GM20000 (cell line): ENCODE results near the gene ZNF384.
"Not testable (repeated sequence)": the region's sequence is repeated elsewhere in the genome, so short reads cannot be mapped to it uniquely, and the experiment has no call there.

Source experiments
- DNase-seq: peaks from one replicate; pipeline ENCODE4 v3.0.0; 2012; ENCODE audit warnings: low spot score
- TF ChIP-seq, protein P1 (sequence below): IDR thresholded peaks from 2 replicates; pipeline ENCODE4 v1.5.1; 2012; ENCODE audit warnings: mild to moderate bottlenecking, control low read depth; ENCODE audit errors: extremely low read depth, missing control alignments

The ZNF384 gene

DNA sequence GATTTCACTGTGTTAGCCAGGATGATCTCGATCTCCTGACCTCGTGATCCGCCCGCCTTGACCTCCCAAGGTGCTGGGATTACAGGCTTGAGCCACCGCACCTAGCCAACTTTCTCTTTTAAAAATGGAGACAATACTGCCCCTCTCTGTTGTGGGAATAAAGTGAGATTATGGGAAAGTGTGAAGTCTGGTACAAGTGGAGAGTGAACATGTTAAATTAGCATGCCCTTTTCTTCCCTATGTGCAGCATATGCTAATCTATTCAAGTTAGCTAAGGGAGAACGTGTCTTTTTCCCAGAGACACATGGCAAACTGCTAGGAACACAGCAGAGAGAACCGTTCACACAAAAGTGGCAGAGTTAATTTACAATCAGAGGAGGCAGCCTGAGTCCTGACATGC is 36.2 kb upstream of the ZNF384 start:
- no peak for DNase-seq
- TF ChIP-seq, protein P1, sequence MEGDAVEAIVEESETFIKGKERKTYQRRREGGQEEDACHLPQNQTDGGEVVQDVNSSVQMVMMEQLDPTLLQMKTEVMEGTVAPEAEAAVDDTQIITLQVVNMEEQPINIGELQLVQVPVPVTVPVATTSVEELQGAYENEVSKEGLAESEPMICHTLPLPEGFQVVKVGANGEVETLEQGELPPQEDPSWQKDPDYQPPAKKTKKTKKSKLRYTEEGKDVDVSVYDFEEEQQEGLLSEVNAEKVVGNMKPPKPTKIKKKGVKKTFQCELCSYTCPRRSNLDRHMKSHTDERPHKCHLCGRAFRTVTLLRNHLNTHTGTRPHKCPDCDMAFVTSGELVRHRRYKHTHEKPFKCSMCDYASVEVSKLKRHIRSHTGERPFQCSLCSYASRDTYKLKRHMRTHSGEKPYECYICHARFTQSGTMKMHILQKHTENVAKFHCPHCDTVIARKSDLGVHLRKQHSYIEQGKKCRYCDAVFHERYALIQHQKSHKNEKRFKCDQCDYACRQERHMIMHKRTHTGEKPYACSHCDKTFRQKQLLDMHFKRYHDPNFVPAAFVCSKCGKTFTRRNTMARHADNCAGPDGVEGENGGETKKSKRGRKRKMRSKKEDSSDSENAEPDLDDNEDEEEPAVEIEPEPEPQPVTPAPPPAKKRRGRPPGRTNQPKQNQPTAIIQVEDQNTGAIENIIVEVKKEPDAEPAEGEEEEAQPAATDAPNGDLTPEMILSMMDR = no peak

DNA sequence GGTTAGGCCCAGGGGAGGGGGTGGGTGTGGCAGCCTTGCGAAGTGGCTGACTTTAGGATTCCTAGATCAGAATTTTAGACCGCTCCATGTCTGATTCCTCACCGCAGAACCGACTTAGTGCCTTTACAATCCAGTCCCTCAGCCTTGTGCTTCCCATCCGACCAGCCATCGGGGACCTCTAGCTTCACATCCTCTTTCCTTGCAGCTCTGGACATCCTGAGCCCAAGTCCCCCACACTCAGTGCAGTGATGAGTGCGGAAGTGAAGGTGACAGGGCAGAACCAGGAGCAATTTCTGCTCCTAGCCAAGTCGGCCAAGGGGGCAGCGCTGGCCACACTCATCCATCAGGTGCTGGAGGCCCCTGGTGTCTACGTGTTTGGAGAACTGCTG is 35.2 kb upstream of the ZNF384 start:
- TF ChIP-seq, protein P1 = no peak
- peak; percentile 55 for DNase-seq

DNA sequence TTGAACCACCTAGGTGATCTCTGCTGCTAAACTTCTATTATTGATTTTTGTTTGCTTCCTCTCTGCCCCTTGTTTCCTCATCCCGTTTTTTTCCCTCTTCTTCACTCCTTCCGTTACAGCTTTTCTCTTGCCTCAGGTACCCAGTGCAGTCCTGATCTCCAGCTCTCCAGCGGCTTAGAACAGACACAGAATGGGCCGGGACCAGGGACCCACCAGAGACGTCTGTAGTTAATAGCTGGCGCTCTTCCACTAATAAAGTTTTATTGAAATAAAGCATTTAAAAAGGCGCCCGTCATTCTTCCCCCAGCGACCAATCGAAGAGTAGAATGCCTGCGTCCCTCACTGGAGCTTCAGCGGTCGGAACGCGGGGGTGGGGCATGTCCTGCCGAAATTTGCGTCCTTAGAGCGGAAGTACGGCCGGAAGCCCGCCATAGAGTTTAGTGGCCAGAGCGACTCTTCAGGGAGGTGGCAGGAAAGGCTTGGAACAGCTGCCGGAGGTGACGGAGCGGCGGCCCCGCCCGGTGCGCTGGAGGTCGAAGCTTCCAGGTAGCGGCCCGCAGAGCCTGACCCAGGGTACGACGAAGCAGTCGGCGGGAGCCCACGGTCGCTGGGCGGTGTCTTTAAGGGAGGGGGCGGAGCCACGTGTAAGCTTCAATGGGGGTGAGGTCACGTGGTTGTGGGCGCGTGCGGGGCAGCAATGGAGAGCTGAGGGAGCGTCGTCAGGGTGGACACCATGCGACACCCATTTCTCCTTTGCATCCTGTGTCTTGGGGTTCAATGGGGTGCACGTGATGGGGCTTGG is 34.6 kb upstream of the ZNF384 start, which contains the start of gene COPS7A:
TSS of gene COPS7A (plus strand) at position 440 of the 802 bp plus-strand sequence. CDS start 611 bp downstream, outside the sequence.
- DNase-seq = peak; percentile 95
- TF ChIP-seq, protein P1 = no peak

DNA sequence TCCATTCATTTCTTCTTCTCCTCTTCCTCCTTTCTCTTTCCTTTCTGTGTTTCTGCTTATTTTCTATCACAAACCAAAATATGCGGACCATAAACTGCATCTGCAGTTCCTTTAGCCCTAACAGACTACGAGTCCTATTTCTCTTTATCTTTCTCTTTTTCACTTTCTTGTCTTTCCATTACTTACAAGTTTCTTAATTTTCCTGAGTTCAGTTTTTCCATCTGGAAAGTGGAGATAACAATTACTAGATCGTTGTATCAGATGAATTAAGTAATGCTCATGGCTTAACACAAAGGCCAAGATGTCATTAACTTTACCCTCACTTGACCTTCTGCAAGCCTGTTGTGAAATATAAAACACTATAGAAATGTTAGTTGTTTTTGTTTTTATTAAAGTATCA is 33.7 kb upstream of the ZNF384 start:
- DNase-seq = no peak
- TF ChIP-seq, protein P1 = no peak

DNA sequence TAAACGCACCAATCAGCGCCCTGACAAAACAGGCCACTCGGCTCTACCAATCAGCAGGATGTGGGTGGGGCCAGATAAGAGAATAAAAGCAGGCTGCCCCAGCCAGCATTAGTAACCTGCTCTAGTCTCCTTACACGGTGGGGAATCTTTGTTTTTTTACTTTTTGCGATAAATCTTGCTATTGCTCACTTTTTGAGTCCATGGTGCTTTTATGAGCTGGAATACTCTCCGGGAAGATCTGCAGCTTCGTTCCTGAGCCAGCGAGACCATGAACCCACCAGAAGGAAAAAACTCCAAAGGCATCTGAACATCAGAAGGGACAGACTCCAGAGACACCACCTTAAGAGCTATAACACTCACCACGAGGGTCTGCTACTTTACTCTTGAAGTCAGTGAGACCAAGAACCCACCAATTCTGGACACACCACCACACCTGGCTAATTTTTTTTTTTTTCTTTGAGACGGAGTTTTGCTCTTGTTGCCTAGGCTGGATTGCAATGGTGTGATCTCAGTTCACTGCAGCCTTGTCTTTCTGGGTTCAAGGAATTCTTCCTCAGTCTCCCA is 27.8 kb upstream of the ZNF384 start:
- TF ChIP-seq, protein P1 = no peak
- DNase-seq = no peak

DNA sequence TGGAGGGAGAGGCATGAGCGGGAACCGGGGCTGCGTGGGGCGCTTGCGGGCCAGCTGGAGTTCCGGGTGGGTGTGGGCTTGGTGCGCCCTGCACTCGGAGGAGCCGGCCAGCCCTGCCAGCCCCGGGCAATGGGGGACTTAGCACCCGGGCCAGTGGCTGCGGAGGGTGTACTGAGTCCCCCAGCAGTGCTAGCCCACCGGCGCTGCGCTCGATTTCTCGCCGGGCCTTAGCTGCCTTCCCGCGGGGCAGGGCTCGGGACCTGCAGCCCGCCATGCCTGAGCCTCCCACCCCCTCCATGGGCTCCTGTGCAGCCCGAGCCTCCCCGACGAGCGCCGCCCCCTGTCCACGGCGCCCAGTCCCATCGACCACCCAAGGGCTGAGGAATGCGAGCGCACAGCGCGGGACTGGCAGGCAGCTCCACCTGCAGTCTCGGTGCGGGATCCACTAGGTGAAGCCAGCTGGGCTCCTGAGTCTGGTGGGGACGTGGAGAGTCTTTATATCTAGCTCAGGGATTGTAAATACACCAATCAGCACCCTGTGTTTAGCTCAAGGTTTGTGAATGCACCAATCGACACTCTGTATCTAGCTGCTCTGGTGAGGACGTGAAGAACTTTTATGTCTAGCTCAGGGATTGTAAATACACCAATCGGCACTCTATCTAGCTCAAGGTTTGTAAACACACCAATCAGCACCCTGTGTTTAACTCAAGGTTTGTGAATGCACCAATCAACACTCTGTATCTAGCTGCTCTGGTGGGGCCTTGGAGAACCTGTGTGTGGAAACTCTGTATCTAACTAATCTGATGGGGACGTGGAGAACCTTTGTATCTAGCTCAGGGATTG is 27.1 kb upstream of the ZNF384 start:
- not testable (repeated sequence) for DNase-seq

DNA sequence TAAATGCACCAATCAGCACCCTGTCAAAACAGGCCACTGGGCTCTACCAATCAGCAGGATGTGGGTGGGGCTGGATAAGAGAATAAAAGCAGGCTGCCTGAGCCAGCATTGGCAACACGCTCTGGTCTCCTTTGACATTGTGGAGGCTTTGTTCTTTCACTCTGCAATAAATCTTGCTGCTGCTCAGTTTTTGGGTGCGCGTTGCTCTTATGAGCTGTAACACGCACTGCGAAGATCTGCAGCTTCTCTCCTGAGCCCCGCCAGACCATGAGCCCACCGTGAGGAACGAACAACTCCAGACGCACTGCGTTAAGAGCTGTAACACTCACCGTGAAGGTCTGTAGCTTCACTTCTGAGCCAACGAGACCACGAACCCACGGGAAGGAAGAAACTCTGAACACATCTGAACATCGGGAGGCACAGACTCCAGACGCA is 19.8 kb upstream of the ZNF384 start:
- TF ChIP-seq, protein P1 = no peak
- DNase-seq = no peak

DNA sequence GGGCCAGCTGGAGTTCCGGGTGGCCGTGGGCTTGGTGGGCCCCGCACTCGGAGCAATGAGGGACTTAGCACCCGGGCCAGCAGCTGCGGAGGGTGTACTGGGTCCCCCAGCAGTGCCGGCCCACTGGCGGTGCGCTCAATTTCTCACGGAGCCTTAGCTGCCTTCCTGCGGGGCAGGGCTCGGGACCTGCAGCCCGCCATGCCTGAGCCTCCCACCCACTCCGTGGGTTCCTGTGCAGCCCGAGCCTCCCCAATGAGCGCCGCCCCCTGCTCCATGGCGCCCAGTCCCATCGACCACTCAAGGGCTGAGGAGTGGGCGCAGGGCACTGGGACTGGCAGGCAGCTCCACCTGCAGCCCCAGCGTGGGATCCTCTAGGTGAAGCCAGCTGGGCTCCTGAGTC is 19.2 kb upstream of the ZNF384 start:
- DNase-seq = not testable (repeated sequence)
